GM11168 (cell line): ENCODE data around the gene LRP5.

Experiments
- in situ Hi-C: fragments of 300-500 bp; cut with MboI; formaldehyde crosslinking; loops from one replicate; pipeline ENCODE4 v1.12.0; 2022; ENCODE audit warnings: low sequenced_read_pairs; ENCODE audit not compliant: unreplicated experiment

The LRP5 gene

GRCh38 chr11:68303982-68304780, 8.2 kb upstream of the LRP5 start:
- in situ Hi-C loops: loop anchor here (5.0 kb wide), 1 partner anchor 78 kb away; no protein-coding TSS in a partner anchor

GRCh38 chr11:68306636-68307035, 5.8 kb upstream of the LRP5 start:
- in situ Hi-C loops: no loop called here

GRCh38 chr11:68308068-68308467, 4.3 kb upstream of the LRP5 start:
- in situ Hi-C loops: no loop called here

GRCh38 chr11:68309621-68310185, 2.7 kb upstream of the LRP5 start:
- in situ Hi-C loops: no loop called here

GRCh38 chr11:68311160-68312116, 953 bp upstream of the LRP5 start:
- in situ Hi-C loops: no loop called here

- in situ Hi-C loops: no loop called here
These were observed 586 bp downstream of the LRP5 start for GRCh38 chr11:68312780-68313573.

GRCh38 chr11:68313574-68314202, 1.3 kb downstream of the LRP5 start:
- in situ Hi-C loops: no loop called here

- in situ Hi-C loops: no loop called here
These were observed 2.1 kb downstream of the LRP5 start for GRCh38 chr11:68314203-68315170.

GRCh38 chr11:68315171-68315920, 3.0 kb downstream of the LRP5 start:
- in situ Hi-C loops: no loop called here

GRCh38 chr11:68317147-68317785, 4.9 kb downstream of the LRP5 start:
- in situ Hi-C loops: no loop called here

GRCh38 chr11:68321293-68322051, 9.1 kb downstream of the LRP5 start:
- in situ Hi-C loops: no loop called here

- in situ Hi-C loops: no loop called here
These were observed 9.7 kb downstream of the LRP5 start for GRCh38 chr11:68322052-68322430.

- in situ Hi-C loops: no loop called here
These were observed 11.8 kb downstream of the LRP5 start for GRCh38 chr11:68324241-68324640.

- in situ Hi-C loops: no loop called here
These were observed 12.3 kb downstream of the LRP5 start for GRCh38 chr11:68324695-68325094.

GRCh38 chr11:68325183-68325906, 13.0 kb downstream of the LRP5 start:
- in situ Hi-C loops: no loop called here

- in situ Hi-C loops: no loop called here
These were observed 13.5 kb downstream of the LRP5 start for GRCh38 chr11:68325907-68326220.
